ENCODE data around the gene PHTF1.

DNA sequence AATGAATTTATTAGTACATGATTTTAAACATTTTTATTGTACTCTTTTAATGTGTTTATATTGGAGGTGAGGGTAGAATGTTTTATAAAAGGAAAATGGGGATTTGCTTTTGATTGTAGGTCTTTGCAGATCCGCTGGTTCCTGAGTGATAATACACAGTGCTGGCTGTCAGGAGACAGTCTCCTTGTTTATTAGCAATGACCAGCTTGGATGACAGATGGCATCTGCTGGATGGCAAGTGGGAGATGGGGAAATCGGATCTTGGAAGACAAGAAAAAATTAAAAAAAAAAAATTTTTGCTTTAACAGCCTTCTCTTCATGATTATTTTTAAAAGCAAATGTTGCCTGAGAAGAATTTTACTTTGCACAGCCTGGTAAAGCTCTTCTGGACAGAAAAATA is 4.4 kb upstream of the PHTF1 start:
- TF ChIP-seq CTCF (IDR thresholded peaks at IDR 0.05) = no peak
- no peak for TF ChIP-seq POLR2A (IDR thresholded peaks at IDR 0.05)
